Testis (tissue), 3 donors: ENCODE results near the gene UBR3. TPM values are rescaled to one million over a fixed set of nuclear protein-coding genes. Genes with fewer than 3 reads are reported as not detected.

Source experiments
- DNase-seq: peaks from one replicate; pipeline ENCODE4 v3.0.0-alpha.2; 2019
- H3K27ac ChIP-seq, 2 donors: fragments of 200-600 bp; sonication (generic); one replicate each; pipeline ENCODE4 v1.5.1; 2019
- H3K27me3 ChIP-seq: fragments of 200-600 bp; sonication (generic); one replicate; pipeline ENCODE4 v1.5.1; 2019
- H3K36me3 ChIP-seq: fragments of 200-600 bp; sonication (generic); one replicate; pipeline ENCODE4 v1.5.1; 2017; ENCODE audit warnings: low read depth; ENCODE audit errors: missing control alignments
- H3K4me1 ChIP-seq: fragments of 200-600 bp; sonication (generic); one replicate; pipeline ENCODE4 v1.5.1; 2019
- H3K4me3 ChIP-seq, 2 donors: fragments of 200-600 bp; sonication (generic); one replicate each; pipeline ENCODE4 v1.5.1; 2017 to 2019
- H3K9me3 ChIP-seq: fragments of 200-600 bp; sonication (generic); one replicate; pipeline ENCODE4 v1.5.1; 2017
- POLR2A ChIP-seq: fragments of 450-650 bp; IDR thresholded peaks from one replicate; pipeline ENCODE4 v1.6.1; 2017; ENCODE audit warnings: antibody characterized with exemption, mild to moderate bottlenecking, moderate library complexity
- WGBS, 2 donors: methylation state at CpG; one replicate each; pipeline ENCODE4 v1.1.5; 2018; 5-methylcytosine and 5-hydroxymethylcytosine counted together
- intact Hi-C: fragments of 100-400 bp; cut with DNase I; formaldehyde crosslinking; loops from one replicate; pipeline ENCODE4 v1.15.1; 2023; ENCODE audit warnings: low total_unique reads
- polyA plus RNA-seq: library from polyadenylated mRNA; stranded (reverse); fragments of 350-450 nt; fragmentation: Illumina TruSeq; extraction: RNeasy Lipid Tissue Mini Kit (QIAGEN cat#74804); gene quantifications from one replicate; pipeline ENCODE4 v1.2.3, GENCODE V29; 2014; ENCODE audit warnings: low read depth, low replicate concordance; ENCODE audit not compliant: insufficient read depth
- total RNA-seq, 2 donors: library from RNA; depleted of rRNA; stranded (reverse); fragments of >200 nt; gene quantifications; one replicate each; pipeline ENCODE4 v1.2.3, GENCODE V29; 2016
- TF ChIP-seq, protein P1 (sequence below), 3 experiments: fragments of 450-650 bp in 2 of 3; fragments of 200-600 bp in 1 of 3; sonication (generic) in 1 of 3; IDR thresholded peaks; one replicate each; pipeline ENCODE4 v1.5.1; 2016 to 2019; ENCODE audit warnings: antibody characterized with exemption in 3 of 3, mild to moderate bottlenecking in 2 of 3, moderate library complexity in 1 of 3

The UBR3 gene
- total and polyA plus RNA-seq, 3 donors from 2014 or later: 24.3 to 132 (median 122) TPM

GRCh38 chr2:170044751-170045478, 217.7 kb downstream of the UBR3 start:
- intact Hi-C loops: no loop called here
- H3K4me1 ChIP-seq: no peaks in the 10 kb centered on the region
- DNase-seq: no peak
- H3K4me3 ChIP-seq: no peak overlapping the region
- TF ChIP-seq, protein P1, sequence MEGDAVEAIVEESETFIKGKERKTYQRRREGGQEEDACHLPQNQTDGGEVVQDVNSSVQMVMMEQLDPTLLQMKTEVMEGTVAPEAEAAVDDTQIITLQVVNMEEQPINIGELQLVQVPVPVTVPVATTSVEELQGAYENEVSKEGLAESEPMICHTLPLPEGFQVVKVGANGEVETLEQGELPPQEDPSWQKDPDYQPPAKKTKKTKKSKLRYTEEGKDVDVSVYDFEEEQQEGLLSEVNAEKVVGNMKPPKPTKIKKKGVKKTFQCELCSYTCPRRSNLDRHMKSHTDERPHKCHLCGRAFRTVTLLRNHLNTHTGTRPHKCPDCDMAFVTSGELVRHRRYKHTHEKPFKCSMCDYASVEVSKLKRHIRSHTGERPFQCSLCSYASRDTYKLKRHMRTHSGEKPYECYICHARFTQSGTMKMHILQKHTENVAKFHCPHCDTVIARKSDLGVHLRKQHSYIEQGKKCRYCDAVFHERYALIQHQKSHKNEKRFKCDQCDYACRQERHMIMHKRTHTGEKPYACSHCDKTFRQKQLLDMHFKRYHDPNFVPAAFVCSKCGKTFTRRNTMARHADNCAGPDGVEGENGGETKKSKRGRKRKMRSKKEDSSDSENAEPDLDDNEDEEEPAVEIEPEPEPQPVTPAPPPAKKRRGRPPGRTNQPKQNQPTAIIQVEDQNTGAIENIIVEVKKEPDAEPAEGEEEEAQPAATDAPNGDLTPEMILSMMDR (IDR thresholded peaks at IDR 0.05): no peak
- no peak for TF ChIP-seq POLR2A
- no peaks in the 10 kb centered on the region for H3K27me3 ChIP-seq
- H3K9me3 ChIP-seq: no peaks in the 10 kb centered on the region
- H3K36me3 ChIP-seq: no peaks in the 10 kb centered on the region
- WGBS, 2 donors: 65 to 67% methylated on average over 3 of the region's 3 CpGs
- no peak overlapping the region for H3K27ac ChIP-seq

- H3K4me3 ChIP-seq: no peak overlapping the region
Observed at GRCh38 chr2:170047331-170048065, 220.2 kb downstream of the UBR3 start.

GRCh38 chr2:170052151-170052550, 224.9 kb downstream of the UBR3 start:
- intact Hi-C loops: no loop called here
- H3K4me1 ChIP-seq: no peaks in the 10 kb centered on the region
- no peaks in the 10 kb centered on the region for H3K9me3 ChIP-seq
- H3K36me3 ChIP-seq: no peaks in the 10 kb centered on the region
- H3K27me3 ChIP-seq: no peaks in the 10 kb centered on the region
- H3K27ac ChIP-seq: no peak overlapping the region
- H3K4me3 ChIP-seq: no peak overlapping the region
- DNase-seq: no peak
- TF ChIP-seq, protein P1 (IDR thresholded peaks at IDR 0.05): no peak
- no peak for TF ChIP-seq POLR2A
- WGBS, 2 donors: 95 to 96% methylated on average over 2 of the region's 2 CpGs

More at GRCh38 chr2:170047331-170048065, 220.2 kb downstream of the UBR3 start:
- intact Hi-C loops: no loop called here
- no peaks in the 10 kb centered on the region for H3K27me3 ChIP-seq
- whole genome bisulfite sequencing, 2 donors: 93 to 94% methylated on average over 3 of the region's 3 CpGs
- no peak overlapping the region for H3K27ac ChIP-seq
- TF ChIP-seq, protein P1 (IDR thresholded peaks at IDR 0.05): no peak
- TF ChIP-seq POLR2A: no peak
- no peaks in the 10 kb centered on the region for H3K36me3 ChIP-seq
- no peak for DNase-seq
- H3K9me3 ChIP-seq: no peaks in the 10 kb centered on the region
- no peaks in the 10 kb centered on the region for H3K4me1 ChIP-seq

GRCh38 chr2:170054997-170055396, 227.7 kb downstream of the UBR3 start:
- no peak for DNase-seq
- 83% methylated on average over 5 of the region's 5 CpGs for WGBS, 2 donors
- H3K27ac ChIP-seq: no peak overlapping the region
- H3K9me3 ChIP-seq: no peaks in the 10 kb centered on the region
- H3K4me1 ChIP-seq: no peaks in the 10 kb centered on the region
- no peaks in the 10 kb centered on the region for H3K27me3 ChIP-seq
- H3K4me3 ChIP-seq: no peak overlapping the region
- intact Hi-C loops: no loop called here
- H3K36me3 ChIP-seq: no peaks in the 10 kb centered on the region
- TF ChIP-seq, protein P1 (IDR thresholded peaks at IDR 0.05): no peak
- no peak for TF ChIP-seq POLR2A
